Colonic mucosa (tissue), 4 donors: ENCODE results near the gene ARL14EPL. TPM values are rescaled to one million over a fixed set of nuclear protein-coding genes. Genes with fewer than 3 reads are reported as not detected.

Experiments used
- DNase-seq: peaks from one replicate; pipeline ENCODE4 v3.0.0-alpha.2; 2020
- H3K27ac ChIP-seq: fragments of 200-600 bp; one replicate; pipeline ENCODE4 v1.8.0; 2021
- H3K27me3 ChIP-seq: fragments of 200-600 bp; one replicate; pipeline ENCODE4 v1.8.0; 2021
- H3K36me3 ChIP-seq: fragments of 200-600 bp; one replicate; pipeline ENCODE4 v1.8.0; 2021
- H3K4me1 ChIP-seq: fragments of 200-600 bp; one replicate; pipeline ENCODE4 v1.8.0; 2021; ENCODE audit warnings: mild to moderate bottlenecking
- H3K4me3 ChIP-seq: fragments of 200-600 bp; one replicate; pipeline ENCODE4 v1.8.0; 2021
- H3K9ac ChIP-seq, 2 donors: one replicate each; pipeline ENCODE4 v1.7.0; 2013; ENCODE audit warnings: control low read depth in 2 of 2, low read depth in 2 of 2, low read length in 2 of 2
- H3K9me3 ChIP-seq: fragments of 200-600 bp; one replicate; pipeline ENCODE4 v1.8.0; 2021
- CTCF ChIP-seq: fragments of 200-600 bp; IDR thresholded peaks from one replicate; pipeline ENCODE4 v1.8.0; 2022; ENCODE audit warnings: antibody characterized with exemption, mild to moderate bottlenecking
- intact Hi-C: fragments of 100-400 bp; cut with DNase I; formaldehyde crosslinking; loops from one replicate; pipeline ENCODE4 v1.14.1; 2022
- total RNA-seq, 2 donors: library from RNA; stranded (reverse); fragmentation: NEBNext Ultra II Directional in 1 of 2; extraction: Animal tissue kit (Norgen Biotek cat#: 25700) in 1 of 2; gene quantifications; one replicate each; pipeline ENCODE4 v1.2.1, GENCODE V29; 2021
- donor health status: healthy.
- donor health status: DM: no; HTN: no; CAD: no.
- donor health status: DM: no; HTN: no; CAD: no.

ARL14EPL gene
- total RNA-seq, 2 donors from 2014 or later: not detected

GRCh38 chr5:116013207-116013785 is 19.0 kb upstream of the ARL14EPL start:
- Histone ChIP-seq H3K27me3 (no peaks in the 10 kb centered on the region), H3K4me1 (no peaks in the 10 kb centered on the region), H3K27ac (no peak overlapping the region), H3K9ac (no peak overlapping the region), H3K4me3 (no peak overlapping the region), H3K9me3 (no peaks in the 10 kb centered on the region), H3K36me3 (no peaks in the 10 kb centered on the region)
- intact Hi-C loops: no loop called here
- DNase-seq: no peak
- TF ChIP-seq CTCF: no peak

- Histone ChIP-seq H3K9ac (no peak overlapping the region), H3K9me3 (no peaks in the 10 kb centered on the region), H3K36me3 (no peaks in the 10 kb centered on the region), H3K27ac (no peak overlapping the region), H3K4me3 (no peak overlapping the region), H3K4me1 (no peaks in the 10 kb centered on the region), H3K27me3 (no peaks in the 10 kb centered on the region)
- intact Hi-C loops: no loop called here
- TF ChIP-seq CTCF: no peak
- DNase-seq: no peak
These were observed 18.3 kb upstream of the ARL14EPL start for GRCh38 chr5:116013936-116014335.

- no peak overlapping the region for H3K4me3 ChIP-seq
- H3K27ac ChIP-seq: no peak overlapping the region
- no peak for DNase-seq
- H3K36me3 ChIP-seq: no peaks in the 10 kb centered on the region
- no peak for TF ChIP-seq CTCF
- H3K9me3 ChIP-seq: no peaks in the 10 kb centered on the region
- no peaks in the 10 kb centered on the region for H3K27me3 ChIP-seq
- H3K4me1 ChIP-seq: no peaks in the 10 kb centered on the region
- no peak overlapping the region for H3K9ac ChIP-seq
- intact Hi-C loops: no loop called here
These were observed 8.7 kb upstream of the ARL14EPL start for GRCh38 chr5:116023619-116024018.

GRCh38 chr5:116025866-116026265 is 6.4 kb upstream of the ARL14EPL start:
- no peaks in the 10 kb centered on the region for H3K9me3 ChIP-seq
- H3K4me3 ChIP-seq: no peak overlapping the region
- DNase-seq: no peak
- no peak overlapping the region for H3K27ac ChIP-seq
- intact Hi-C loops: no loop called here
- H3K36me3 ChIP-seq: no peaks in the 10 kb centered on the region
- no peaks in the 10 kb centered on the region for H3K27me3 ChIP-seq
- H3K9ac ChIP-seq: no peak overlapping the region
- TF ChIP-seq CTCF: no peak
- no peaks in the 10 kb centered on the region for H3K4me1 ChIP-seq

- Histone ChIP-seq H3K4me3 (no peak overlapping the region), H3K9me3 (no peaks in the 10 kb centered on the region), H3K4me1 (no peaks in the 10 kb centered on the region), H3K36me3 (no peaks in the 10 kb centered on the region), H3K27ac (no peak overlapping the region), H3K27me3 (no peaks in the 10 kb centered on the region), H3K9ac (no peak overlapping the region)
- no peak for TF ChIP-seq CTCF
- DNase-seq: no peak
- intact Hi-C loops: no loop called here
These were observed 719 bp downstream of the ARL14EPL start for GRCh38 chr5:116032991-116033390.
